CD4-positive, alpha-beta T cell treated with Interleukin-10 for 1 hour (primary cell): ENCODE data around the gene CROT.

ENCODE experiments used
- DNase-seq: peaks from one replicate; pipeline ENCODE4 v3.0.0-alpha.2; 2020

The CROT gene, protein sequence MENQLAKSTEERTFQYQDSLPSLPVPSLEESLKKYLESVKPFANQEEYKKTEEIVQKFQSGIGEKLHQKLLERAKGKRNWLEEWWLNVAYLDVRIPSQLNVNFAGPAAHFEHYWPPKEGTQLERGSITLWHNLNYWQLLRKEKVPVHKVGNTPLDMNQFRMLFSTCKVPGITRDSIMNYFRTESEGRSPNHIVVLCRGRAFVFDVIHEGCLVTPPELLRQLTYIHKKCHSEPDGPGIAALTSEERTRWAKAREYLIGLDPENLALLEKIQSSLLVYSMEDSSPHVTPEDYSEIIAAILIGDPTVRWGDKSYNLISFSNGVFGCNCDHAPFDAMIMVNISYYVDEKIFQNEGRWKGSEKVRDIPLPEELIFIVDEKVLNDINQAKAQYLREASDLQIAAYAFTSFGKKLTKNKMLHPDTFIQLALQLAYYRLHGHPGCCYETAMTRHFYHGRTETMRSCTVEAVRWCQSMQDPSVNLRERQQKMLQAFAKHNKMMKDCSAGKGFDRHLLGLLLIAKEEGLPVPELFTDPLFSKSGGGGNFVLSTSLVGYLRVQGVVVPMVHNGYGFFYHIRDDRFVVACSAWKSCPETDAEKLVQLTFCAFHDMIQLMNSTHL

DNA sequence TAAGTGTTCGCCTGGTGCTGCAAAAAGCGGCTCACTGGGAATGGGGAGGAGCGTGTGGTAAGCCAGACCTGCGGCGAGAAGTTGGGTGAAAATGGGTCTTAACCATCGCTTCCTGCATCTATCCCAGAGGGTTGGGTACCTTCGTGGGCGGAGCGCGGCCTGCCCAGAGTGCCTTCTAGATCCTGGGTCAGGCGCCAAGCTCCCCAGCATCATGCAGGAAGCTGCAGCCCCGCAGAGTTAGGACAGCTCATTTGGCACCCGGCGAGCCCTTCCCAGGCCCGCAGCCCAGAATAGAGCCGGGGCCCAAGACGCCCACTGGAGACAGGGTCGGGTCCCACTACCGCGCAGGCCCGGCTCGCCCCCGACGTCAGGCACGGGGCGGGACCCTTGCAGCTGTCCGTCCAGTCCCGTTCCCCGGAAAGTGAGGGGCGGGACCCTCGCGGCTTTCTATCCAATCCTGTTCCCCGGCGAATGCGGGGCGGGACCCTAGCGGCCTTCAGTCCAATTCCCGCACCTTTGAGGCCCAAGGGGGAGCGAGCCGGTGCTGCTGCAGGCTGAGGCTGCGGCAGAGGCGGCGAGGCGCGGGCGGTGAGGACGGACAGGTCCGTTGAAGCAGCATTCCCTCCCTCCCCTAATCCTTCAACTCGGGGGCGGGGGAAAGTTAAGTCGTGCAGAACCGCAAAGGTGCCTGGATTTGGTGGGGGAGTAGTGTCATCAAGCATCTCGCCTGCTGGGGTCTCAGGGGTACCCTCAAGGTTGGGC, at the start of gene CROT:
TSS of gene CROT (plus strand) at position 499 of the 762 bp plus-strand sequence. CDS start 3,405 bp downstream, outside the sequence.
- peak; percentile 92 for DNase-seq

DNA sequence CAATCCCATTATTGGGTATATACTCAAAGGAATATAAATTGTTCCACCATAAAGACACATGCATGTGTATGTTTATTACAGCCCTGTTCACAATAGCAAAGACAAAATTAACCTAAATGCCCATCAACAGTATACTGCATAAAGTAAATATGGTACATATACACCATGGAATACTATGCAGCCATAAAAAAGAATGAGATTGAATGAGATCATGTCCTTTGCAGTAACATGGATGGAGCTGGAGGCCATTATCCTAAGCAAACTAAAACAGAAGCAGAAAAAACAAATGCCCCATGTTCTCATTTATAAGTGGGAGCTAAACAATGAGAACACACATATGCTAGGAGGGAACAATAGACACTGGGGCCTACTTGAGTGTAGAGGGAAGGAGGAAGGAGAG, 44.7 kb upstream of the CROT start:
- DNase-seq: no peak

DNA sequence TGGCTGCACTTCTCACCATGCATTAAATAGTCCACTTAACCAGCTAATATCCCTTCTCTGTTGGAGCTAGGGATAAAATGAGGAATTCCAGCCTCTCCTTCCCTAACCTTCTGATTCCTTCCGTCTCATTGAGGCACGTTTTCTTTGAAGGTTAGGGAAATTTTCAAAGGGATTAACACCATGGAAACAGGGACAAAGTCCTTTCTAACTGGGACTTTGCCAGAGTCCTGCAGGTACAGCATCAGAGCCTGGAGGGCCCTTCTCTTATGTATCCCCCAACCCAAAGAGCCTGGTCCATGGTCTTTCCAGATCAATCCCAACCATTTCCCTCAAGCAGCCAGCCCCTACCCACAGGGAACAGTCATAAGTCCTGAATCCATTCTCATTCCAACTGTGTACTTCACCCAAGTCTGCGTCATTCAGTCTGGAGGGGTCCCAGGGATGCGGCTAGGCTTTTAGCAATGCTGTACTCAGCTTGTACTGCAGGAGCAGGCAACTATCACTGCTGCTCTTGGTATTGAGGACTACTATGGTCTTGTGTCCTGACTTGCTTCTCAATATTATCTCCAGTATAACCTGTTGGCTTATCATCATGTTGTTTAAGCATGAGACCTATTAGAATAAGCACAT, 34.6 kb upstream of the CROT start:
- DNase-seq: no peak

DNA sequence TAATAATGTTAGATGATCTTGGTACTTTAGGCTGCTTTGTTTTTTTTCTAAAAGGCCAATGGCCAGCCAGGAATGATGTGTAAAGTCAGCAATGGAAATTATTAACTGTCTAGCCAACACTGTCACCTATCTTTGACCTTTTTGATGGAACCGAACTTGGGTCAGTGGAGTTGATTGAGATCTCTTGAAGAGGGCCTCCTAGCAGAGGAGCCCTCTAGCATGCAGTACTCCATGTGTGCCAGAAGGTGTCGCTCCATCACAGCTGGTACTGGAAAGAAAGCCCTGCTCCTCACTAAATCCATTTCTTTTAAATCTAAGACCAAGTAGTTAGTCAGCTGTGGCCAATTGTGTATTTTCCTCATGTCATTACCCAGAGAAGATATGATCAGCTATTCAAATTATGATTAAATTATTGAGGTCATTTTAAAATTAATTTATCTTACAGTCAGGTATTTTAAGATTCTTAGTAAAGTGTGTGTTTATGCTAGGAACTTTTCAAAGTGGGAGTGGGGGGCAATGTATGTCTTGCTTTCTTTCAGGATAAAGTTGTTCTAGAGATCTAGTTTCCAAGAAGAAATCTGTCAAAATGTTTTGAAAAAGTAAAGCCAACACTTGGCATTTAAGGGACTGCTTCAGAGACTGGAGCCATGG, 33.1 kb upstream of the CROT start:
- DNase-seq: peak; percentile 77

DNA sequence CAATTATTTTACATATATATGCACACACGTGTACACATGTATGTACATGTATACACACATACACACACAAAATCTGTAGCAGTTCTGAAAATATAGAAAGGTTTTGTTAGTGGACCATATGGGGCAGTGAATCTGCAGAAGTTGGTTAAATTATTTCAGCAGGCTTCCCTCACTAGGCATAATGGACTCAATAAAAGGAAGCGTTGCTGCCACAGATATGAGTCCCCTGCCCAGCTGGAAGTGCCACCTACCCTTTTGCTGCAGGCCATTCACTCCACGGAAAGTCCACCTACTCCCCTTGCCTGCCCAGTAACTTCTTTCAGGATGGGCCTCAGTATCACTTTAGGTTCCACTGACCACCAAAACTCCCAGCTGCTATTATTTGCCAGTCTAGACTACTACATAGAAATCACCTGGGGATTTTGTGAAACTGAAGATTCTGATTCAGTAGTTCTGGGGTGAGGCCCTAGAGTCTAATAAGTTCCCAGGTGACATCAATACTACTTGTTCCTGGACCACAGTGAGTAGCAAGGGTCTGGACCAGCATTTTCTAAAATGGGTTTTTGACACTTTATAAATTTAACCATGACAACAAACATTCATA, 29.3 kb upstream of the CROT start:
- DNase-seq: no peak

DNA sequence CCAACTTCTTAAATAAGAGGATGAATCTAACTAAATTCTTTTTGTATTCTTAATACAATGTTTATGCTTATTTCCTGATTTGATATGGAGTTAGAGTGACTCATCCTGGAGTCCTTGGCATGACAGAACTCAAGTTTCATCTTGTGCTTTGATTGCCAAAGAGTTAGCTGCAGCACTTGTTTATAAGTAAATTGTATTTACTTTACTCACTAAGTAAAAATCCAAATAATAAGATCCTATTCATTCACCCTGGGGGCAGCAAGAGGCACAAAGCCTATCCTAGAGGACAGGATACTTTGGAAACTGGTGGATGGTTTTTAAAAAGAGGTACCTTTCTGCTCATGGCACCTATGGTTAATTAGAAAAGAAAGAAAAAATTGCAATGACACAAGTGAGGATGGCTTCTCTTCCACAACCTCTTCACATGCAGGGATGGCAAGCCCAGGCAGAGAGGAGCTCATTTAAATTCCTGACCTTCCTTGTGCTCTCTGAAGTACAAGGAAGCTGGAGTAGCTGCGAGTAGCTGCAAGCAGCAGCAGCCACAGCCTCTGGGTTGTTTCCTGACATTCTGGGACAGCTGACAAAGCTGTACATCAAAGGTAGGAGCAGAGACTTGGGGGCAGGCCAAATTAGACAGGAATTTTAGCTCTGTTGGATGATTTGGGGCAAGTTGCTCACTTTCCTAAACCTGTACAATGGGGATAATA, 28.5 kb upstream of the CROT start:
- no peak for DNase-seq

DNA sequence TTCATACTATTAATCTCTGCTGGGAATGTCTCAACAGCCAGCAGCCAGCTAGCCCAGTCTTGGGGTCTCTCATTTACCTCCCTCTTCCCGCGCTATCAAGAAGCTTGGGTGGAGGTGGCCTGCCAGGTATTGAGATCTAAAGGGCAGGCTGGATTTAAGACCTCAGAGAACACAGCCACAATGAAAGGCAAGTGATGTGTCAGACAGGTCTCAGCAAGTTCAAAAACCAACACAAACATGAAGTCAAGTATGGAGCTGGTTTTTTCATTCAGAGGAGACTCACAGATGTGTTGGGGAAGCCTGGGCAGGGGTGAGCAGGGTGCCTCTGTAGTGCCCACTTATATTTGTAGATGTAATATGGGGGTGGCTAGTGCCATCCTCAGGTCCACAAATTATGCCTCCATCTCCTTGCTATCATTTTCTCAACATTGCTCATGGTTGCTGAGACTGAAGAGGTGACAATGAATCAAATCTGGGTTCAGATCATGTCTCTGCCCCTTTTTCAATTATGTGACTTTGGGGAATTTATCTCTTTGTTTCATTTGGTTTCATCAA, 27.7 kb upstream of the CROT start:
- no peak for DNase-seq

DNA sequence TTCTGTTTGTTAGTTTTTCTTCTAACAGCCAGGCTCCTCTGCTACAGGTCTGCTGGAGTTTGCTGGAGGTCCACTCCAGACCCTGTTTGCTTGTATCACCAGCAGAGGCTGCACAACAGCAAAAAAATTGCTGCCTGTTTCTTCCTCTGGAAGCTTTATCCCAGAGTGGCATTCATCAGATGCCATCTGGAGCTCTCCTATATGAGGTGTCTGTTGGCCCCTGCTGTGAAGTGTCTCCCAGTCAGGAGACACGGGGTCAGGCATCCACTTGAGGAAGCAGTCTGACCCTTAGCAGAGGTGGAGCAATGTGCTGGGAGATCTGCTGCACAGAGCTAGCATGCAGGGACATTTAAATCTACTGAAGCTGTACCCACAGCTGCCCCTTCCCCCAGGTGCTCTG, 26.7 kb upstream of the CROT start:
- DNase-seq: no peak

DNA sequence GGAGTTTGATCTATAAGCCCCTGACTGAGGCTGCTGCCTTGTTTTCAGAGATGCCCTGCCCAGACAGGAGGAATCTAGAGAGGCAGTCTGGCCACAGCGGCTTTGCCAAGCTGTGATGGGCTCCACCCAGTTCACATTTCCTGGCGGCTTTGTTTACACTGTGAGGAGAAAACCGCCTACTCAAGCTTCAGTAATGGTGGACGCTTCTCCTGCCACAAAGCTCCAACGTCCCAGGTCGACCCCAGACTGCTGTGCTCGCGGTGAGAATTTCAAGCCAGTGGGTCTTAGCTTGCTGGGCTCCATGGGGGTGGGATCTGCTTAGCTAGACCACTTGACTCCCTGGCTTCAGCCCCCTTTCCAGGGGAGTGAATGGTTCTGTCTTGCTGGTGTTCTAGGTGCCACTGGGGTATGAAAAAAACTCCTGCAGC, 26.3 kb upstream of the CROT start:
- peak; percentile 33 for DNase-seq

DNA sequence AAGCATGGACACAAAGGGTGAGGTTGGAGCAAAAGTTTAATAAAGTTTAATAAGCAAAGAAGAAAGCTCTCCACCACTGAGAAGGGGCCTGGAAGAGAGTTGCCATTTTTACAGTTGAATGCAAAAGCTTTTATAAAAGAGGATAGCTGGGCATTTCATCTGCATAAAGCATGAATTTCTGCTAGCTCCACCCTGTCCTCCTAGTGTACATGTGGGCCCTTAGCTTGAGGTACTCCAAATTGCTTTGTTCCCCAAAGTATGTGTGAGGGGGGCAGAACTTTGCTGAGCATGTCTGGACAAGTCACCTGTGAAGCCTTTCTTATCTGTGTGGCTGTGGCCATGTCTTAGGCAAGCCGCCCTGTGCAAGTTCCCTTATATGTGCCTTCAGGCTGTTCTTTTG, 22.6 kb upstream of the CROT start:
- DNase-seq: no peak

DNA sequence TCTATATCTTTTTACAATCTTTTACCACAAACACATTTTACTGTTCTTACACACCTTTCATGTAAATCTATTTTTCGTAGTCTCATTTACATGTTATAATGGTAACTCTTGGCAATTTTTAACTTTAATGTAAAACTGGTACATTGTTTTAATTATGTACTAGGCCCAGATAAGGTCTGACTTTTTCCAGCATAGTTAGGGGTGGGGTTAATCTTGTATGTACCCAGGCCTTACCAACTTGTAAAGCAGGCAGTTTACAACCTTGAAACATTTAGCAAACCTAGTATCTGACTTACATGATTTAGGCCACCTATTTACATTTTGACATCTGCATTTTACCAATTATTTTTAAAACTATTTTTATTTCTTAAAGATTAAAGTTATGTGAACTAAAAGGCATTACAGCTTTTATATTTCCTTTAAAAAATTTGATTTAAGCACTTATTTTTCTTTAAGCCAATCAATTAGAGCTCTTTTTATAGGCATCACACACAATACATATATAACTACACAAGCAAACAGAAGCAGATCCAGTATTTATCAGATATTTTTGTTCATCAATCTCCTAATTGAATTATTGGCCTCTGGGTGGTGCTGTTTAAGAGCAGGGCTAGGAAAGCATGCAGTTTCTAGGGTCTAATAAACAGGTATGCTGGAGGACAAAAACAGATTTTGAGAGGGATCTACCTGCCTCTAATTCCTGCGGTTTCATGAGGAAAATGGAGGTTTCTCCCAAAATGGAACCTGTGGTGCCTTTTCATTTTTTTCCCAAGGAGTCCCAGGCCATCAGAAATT, 19.7 kb upstream of the CROT start:
- DNase-seq: no peak

DNA sequence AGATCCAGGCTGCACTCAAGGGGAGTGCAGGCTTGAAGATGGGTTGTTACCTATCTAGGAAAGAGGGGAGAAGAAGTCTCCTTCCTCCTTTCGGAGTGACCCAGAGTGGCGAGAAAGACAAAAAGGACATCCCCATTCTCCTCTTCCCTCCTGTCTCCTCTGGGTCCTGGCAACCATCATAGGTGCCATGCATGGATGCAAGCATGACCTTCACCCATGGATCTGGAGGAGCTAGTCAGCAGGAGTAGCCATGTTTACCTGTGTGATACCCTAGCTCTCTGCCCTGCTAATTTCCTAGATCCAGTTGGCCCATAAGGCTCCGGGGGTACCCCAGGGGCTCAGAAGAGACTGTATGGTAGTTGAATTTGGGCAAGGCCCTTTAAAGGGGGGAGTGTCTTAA, 17.2 kb upstream of the CROT start:
- DNase-seq: no peak

DNA sequence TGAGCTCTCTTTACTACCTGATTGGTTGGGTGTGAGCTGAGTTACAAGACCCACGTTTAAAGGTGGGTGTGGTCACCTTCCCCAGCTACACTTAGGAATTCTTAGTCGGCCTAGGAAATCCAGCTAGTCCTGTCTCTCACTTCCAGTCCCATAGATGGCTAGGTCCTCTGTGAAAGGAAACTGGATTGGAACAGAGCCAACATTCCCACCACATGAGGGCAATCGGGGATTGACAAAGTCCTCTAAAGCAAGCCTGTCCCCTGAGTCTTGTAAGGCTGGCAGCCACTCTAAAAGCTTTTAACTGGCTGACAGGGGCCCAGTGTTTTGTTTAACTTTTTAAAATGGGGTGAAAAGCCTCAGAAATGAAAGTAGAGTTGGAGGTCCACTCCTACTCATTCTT, 15.1 kb upstream of the CROT start:
- DNase-seq: no peak

DNA sequence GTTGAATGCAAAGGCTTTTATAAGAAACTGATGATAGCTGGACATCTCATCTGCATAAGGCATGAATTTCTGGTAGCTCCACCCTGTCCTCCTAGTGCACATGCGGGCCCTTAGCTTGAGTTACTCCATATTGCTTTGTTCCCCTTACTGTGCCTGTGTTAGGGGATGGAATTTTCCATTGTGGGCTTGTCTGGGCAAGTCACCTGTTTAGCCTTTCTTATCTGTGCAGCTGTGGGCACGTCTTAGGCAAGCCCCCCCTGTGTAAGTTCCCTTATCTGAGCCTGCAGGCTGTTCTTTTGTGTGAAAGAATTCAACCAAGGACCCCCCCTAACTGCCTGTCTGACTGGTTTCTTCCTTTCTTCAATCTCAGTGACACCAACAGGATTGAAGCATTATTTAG, 14.5 kb upstream of the CROT start:
- DNase-seq: no peak

DNA sequence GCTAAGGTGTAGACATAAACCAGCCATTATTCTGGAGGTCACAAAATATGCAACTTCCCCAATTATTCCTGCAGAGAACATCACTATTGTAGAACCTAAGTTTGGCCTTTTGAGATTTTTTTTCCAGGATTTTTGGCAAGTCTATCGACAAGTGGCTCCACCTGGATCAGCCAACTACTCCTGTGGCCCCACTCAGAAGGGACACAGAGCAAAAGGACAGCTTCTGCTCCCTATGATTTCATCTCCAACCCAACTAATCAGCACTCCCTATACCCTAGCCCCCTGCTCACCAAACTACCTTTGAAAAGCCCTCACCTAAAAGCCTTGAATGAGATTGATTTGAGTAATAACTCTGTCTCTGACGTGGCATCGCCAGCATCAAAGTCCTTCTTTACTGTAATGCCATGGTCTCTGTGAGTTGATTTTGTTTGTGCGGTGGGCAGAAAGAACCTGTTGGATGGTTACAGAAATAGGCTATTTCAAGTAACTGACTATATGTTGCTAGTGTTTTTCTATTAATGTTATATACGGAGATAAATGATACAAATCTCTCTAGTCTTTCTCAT, 13.7 kb upstream of the CROT start:
- no peak for DNase-seq

DNA sequence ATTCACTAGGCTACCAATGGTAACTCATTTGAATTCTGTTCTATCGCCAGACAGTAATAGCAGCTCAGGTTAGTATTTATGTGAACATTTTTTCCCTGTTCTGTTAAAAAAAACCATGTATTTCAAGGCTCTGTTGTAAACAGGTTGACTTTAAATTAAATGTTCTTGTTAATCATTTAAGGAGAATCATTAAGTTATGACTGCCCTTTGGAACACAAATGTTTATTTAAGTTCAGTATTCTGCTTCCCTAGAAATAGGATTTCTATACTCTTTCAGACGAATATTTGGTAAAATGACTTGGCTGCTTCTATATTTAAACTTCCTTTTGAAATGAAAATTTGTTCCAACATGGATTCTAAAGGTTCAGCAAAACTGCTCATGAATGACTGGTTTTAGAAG, 13.1 kb upstream of the CROT start:
- no peak for DNase-seq

DNA sequence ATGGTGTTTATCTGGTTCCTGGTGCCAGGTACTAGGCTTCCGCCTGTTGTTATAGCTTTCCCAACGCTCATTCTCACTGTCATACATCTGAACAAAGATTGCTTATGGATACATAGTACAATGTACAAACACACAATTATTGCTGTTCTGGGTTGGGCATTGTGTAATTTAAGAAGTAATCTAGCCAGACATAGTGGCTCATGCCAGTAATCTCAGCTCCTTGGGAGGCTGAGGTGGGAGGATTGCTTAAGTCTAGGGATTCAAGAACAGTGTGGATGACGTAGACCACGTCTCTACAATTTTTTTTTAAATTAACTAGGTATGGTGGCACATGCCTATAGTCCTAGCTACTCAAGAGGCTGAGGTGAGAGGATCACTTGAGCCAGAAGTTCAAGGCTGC, 9.3 kb upstream of the CROT start:
- DNase-seq: no peak

DNA sequence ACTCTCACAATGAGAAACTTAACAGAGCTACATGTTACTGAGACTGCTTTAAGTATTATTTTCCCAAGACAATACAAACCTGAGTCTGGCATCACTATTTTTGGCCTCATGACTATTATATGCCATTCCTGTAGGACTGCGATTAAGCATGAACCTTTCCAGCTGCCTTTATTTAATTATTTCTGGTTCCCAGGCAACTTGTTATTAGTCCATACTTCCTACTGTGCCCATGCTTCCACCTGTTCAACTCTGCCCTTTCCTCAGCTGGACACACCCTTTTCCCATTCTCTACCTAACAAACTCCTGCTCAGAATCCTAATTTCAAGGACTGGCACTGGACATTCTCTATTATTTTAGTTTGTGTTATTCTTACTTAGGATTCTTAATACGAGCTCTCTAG, 8.1 kb upstream of the CROT start:
- no peak for DNase-seq

DNA sequence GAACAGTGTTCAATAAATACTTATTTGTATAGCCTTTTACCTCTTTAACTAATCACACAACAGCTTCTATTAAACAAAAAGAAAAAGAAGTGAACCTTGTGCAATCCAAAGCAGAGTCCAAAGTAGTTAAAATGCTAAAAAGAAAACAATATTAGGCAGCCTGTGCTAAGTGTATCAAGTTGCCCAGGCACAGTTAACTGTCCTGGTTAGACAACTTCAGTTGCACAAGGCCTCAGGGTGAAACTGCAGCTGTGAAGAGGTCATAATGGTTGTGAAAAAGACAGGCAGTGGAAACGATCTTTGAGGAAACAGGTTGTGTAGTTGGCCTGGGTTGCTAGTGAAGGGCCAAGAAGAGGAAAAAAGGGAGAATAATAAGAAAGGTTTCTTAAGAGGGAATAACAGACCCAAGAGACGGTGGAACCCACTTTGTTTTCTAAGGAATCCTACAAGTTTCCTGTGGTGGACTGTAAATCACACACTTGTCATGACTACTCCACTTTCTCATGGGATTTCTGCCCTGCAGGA, 6.0 kb upstream of the CROT start:
- DNase-seq: no peak

DNA sequence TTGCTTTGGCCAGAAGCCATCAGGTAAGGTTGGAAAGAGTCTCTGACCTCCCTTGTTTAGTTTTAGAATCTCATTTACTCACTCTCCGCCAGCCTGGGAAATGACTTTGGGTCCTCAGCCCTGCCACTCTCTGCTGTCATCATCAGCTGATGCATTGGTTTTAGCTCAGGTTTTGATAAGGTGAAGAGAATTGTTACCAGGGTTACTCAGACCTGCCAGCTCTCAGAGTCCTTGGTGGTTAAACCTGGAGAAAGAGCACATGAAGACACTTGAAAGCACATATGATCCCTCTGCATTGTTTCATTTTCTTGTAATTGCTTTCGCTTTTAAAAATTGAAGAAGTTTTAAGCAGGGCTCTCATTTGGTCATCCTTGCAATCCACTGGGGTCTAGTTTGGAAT, 4.0 kb upstream of the CROT start:
- no peak for DNase-seq
